ENCODE data around the gene TAB2.

GRCh38 chr6:149328083-149328482 lies 10.6 kb downstream of the TAB2 start:
- TF ChIP-seq POLR2A (IDR thresholded peaks at IDR 0.05): no peak
- TF ChIP-seq CTCF (IDR thresholded peaks at IDR 0.05): no peak
